ENCODE measurements around the gene FKBP10. TPM values are rescaled to one million over a fixed set of nuclear protein-coding genes. Genes with fewer than 3 reads are reported as not detected.

The FKBP10 gene, protein sequence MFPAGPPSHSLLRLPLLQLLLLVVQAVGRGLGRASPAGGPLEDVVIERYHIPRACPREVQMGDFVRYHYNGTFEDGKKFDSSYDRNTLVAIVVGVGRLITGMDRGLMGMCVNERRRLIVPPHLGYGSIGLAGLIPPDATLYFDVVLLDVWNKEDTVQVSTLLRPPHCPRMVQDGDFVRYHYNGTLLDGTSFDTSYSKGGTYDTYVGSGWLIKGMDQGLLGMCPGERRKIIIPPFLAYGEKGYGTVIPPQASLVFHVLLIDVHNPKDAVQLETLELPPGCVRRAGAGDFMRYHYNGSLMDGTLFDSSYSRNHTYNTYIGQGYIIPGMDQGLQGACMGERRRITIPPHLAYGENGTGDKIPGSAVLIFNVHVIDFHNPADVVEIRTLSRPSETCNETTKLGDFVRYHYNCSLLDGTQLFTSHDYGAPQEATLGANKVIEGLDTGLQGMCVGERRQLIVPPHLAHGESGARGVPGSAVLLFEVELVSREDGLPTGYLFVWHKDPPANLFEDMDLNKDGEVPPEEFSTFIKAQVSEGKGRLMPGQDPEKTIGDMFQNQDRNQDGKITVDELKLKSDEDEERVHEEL
- total RNA-seq (not detected), polyA plus RNA-seq (under 1 TPM in 1 of 4 donors, not detected in 3; 0.25 TPM)

DNA sequence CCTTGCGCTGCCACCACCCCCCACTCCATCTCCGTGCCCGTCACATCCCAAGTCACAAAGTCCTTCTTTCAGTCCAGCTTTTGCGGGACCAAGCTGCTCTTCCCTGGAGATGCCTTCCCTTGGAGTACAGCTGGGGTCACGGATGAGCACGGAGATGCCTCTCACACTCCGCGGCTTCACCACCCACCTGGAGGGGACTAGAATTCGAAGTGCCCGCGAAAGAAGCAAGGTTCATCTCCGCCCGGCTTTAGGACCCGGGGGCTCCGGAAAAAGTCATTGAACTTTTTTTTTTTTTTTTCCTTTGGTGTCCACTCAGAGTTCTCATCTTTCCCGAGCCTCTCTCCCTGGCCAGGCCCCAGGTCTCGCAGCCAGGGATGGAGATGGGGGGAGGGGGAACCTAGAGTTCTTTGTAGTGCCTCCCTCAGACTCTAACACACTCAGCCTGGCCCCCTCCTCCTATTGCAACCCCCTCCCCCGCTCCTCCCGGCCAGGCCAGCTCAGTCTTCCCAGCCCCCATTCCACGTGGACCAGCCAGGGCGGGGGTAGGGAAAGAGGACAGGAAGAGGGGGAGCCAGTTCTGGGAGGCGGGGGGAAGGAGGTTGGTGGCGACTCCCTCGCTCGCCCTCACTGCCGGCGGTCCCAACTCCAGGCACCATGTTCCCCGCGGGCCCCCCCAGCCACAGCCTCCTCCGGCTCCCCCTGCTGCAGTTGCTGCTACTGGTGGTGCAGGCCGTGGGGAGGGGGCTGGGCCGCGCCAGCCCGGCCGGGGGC is at the start of gene FKBP10:
FKBP10 (plus strand) TSS at position 624 of the 771 bp plus-strand sequence; CDS start at position 655, 31 bp downstream.
- H3K9me3 ChIP-seq (ENCODE audit: control insufficient read depth in 2 of 2, low read length in 2 of 2) = no peaks in the 10 kb centered on the region
- ATAC-seq (ENCODE audit: low read depth in 2 of 2) (no peak), DNase-seq (peak in 2 of 3 donors; percentile 32 to 47)
- H3K36me3 ChIP-seq (ENCODE audit: control insufficient read depth, insufficient read depth, low read length) = no peaks in the 10 kb centered on the region
- no peaks in the 10 kb centered on the region for H3K27me3 ChIP-seq (ENCODE audit: control insufficient read depth, insufficient read depth, low read length)
- no peak within 1 kb of the TSS for H3K27ac ChIP-seq (ENCODE audit: insufficient read depth, low read length, poor library complexity, severe bottlenecking)
- H3K4me3 ChIP-seq (ENCODE audit: low read depth, low read length) = peak within 1 kb of the TSS; percentile 37
- peaks cover 31% of the 10 kb centered on the region for H3K4me1 ChIP-seq (ENCODE audit: control insufficient read depth, insufficient read depth, low read length, poor library complexity, severe bottlenecking)
- H3K4me3 Mint-ChIP-seq = peak within 1 kb of the TSS; percentile 88 to 93 (median 91)
- H3K36me3 Mint-ChIP-seq = no peaks in the 10 kb centered on the region
- peak within 1 kb of the TSS; percentile 78 to 94 (median 82) for H3K27ac Mint-ChIP-seq
- H3K9me3 Mint-ChIP-seq = no peaks in the 10 kb centered on the region
- H3K27me3 Mint-ChIP-seq = peaks cover 27% of the 10 kb centered on the region
- H3K4me1 Mint-ChIP-seq = peaks cover 0 to 30% (median 8%) of the 10 kb centered on the region in 4 donors

DNA sequence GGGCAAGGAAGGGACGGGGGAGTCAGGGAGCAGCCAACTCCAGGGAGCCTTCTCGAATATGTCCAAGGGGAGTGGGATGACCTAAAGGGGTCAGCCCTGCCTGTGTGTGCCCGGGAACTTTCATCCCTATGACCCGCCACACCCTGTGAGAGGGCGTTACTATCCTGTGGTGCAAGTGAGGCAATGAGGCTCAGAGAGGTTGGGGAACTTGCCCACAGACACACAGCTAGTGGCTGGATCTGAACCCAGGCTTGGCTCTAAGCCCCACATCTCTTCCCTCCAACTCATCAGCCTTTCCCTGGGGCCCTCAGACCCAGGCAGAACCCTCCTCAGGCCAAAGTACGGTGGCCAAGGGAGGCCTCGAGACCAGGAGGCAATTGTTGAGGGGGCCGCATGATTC is 49.5 kb upstream of the FKBP10 start:
- DNase-seq (no peak), ATAC-seq (ENCODE audit: low read depth in 2 of 2) (no peak)
- Mint-ChIP-seq H3K36me3 (no peaks in the 10 kb centered on the region), H3K4me3 (no peak overlapping the region), H3K27me3 (peaks cover 6% of the 10 kb centered on the region), H3K4me1 (no peaks in the 10 kb centered on the region), H3K9me3 (peaks cover 0 to 1% (median 0%) of the 10 kb centered on the region in 7 donors), H3K27ac (no peak overlapping the region)
- H3K4me1 ChIP-seq (ENCODE audit: control insufficient read depth, insufficient read depth, low read length, poor library complexity, severe bottlenecking) = no peaks in the 10 kb centered on the region
- no peak overlapping the region for H3K27ac ChIP-seq (ENCODE audit: insufficient read depth, low read length, poor library complexity, severe bottlenecking)
- no peaks in the 10 kb centered on the region for H3K36me3 ChIP-seq (ENCODE audit: control insufficient read depth, insufficient read depth, low read length)
- H3K9me3 ChIP-seq (ENCODE audit: control insufficient read depth in 2 of 2, low read length in 2 of 2) = no peaks in the 10 kb centered on the region
- no peak overlapping the region for H3K4me3 ChIP-seq (ENCODE audit: low read depth, low read length)
- no peaks in the 10 kb centered on the region for H3K27me3 ChIP-seq (ENCODE audit: control insufficient read depth, insufficient read depth, low read length)

DNA sequence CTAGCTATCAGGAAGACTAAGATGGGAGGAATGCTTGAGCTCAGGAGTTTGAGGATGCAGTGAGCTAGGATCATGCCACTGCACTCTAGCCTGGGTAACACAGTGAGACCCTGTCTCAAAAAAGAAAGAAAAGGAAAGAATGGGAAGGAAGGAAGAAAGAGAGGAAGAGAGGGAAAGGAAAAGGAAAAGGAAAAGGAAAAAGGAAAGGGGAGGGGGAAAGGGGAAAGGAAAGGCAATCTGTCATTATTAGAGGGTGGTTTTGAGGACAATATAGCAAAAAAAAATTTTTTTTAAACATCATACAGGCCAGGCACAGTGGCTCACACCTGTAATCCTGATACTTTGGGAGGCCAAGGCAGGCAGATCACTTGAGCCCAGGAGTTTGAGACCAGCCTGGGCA is 46.7 kb upstream of the FKBP10 start:
- no peaks in the 10 kb centered on the region for H3K36me3 Mint-ChIP-seq
- H3K9me3 ChIP-seq (ENCODE audit: control insufficient read depth in 2 of 2, low read length in 2 of 2) = no peaks in the 10 kb centered on the region
- no peak for ATAC-seq (ENCODE audit: low read depth in 2 of 2)
- H3K4me3 Mint-ChIP-seq = no peak overlapping the region
- no peak overlapping the region for H3K4me3 ChIP-seq (ENCODE audit: low read depth, low read length)
- H3K27ac ChIP-seq (ENCODE audit: insufficient read depth, low read length, poor library complexity, severe bottlenecking) = no peak overlapping the region
- no peaks in the 10 kb centered on the region for H3K4me1 ChIP-seq (ENCODE audit: control insufficient read depth, insufficient read depth, low read length, poor library complexity, severe bottlenecking)
- peak overlapping the region in 1 of 3 donors; percentile 55 for H3K27ac Mint-ChIP-seq
- H3K36me3 ChIP-seq (ENCODE audit: control insufficient read depth, insufficient read depth, low read length) = no peaks in the 10 kb centered on the region
- DNase-seq = no peak
- H3K27me3 Mint-ChIP-seq = peaks cover 6% of the 10 kb centered on the region
- H3K9me3 Mint-ChIP-seq = no peaks in the 10 kb centered on the region
- H3K27me3 ChIP-seq (ENCODE audit: control insufficient read depth, insufficient read depth, low read length) = no peaks in the 10 kb centered on the region
- H3K4me1 Mint-ChIP-seq = no peaks in the 10 kb centered on the region

DNA sequence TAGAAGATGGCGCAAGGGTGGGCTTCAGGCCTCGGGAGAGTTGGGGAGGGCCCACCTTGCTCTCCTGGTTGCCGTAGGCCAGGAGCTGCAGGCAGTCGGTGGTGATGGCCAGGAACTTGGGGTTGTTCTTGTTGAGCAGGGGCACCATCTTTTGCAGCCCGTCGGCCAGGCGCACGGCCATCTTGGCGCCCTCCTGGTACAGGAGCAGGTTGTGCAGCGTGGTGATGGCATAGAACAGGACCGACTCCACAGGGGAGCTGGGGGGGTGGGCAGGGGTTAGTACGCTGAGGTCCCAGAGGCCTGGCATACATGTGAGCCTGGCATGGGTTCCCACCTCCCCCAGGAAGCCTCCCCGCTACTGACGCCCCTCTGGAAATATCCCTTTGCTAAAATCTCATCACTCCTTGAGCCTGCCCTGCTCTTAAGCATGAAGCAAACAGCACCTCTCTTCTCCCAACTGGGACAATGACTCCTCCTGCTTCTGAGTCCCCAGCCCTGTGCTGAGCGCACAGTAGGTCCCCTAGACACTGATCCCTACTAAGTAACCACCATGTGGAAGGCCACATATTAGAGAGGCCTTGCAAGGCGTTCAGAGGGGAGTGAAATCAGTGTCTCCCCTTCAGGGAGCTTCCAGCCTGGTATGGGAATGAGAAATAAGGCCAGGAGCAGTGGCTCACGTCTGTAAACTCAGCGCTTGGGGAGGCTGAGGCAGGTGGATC is 45.3 kb upstream of the FKBP10 start:
- Histone ChIP-seq H3K36me3 (ENCODE audit: control insufficient read depth, insufficient read depth, low read length) (no peaks in the 10 kb centered on the region), H3K4me3 (ENCODE audit: low read depth, low read length) (no peak overlapping the region), H3K4me1 (ENCODE audit: control insufficient read depth, insufficient read depth, low read length, poor library complexity, severe bottlenecking) (no peaks in the 10 kb centered on the region), H3K27ac (ENCODE audit: insufficient read depth, low read length, poor library complexity, severe bottlenecking) (no peak overlapping the region), H3K27me3 (ENCODE audit: control insufficient read depth, insufficient read depth, low read length) (no peaks in the 10 kb centered on the region), H3K9me3 (ENCODE audit: control insufficient read depth in 2 of 2, low read length in 2 of 2) (no peaks in the 10 kb centered on the region)
- Mint-ChIP-seq H3K36me3 (no peaks in the 10 kb centered on the region), H3K27me3 (peaks cover 6% of the 10 kb centered on the region), H3K4me1 (peaks cover 0 to 3% (median 0%) of the 10 kb centered on the region in 4 donors), H3K9me3 (no peaks in the 10 kb centered on the region), H3K27ac (peak overlapping the region in 1 of 3 donors; percentile 32), H3K4me3 (no peak overlapping the region)
- ATAC-seq (ENCODE audit: low read depth in 2 of 2) = no peak
- DNase-seq = no peak

DNA sequence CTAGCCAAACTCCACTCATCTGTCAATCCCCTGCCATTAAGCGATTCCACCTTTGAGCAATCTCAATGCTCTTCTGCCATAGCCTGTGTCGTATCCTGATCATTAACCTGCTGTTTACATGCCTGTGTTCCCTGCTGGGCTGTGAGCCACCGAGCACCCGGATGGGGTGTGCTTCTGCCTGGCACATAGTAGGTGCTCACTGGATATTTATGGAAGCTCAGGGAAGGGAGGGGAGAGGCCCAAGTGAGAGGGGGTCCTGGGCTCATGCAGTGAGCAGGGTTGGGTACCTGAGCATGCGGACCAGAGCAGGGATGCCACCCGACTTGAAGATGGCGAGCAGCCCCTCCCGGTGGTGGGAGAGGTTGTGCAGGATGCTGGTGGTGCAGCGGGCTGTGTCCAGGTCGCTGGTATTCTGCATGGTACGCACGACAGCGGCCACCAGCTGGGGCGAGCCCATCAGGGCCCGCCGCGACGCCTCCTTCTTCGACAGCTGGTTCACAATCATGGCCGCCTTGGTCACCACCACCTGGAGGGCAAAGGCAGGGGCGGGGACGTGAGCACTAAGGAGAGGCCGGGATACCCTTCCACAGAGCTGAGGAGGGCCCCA is 44.0 kb upstream of the FKBP10 start:
- no peaks in the 10 kb centered on the region for H3K36me3 ChIP-seq (ENCODE audit: control insufficient read depth, insufficient read depth, low read length)
- no peak for ATAC-seq (ENCODE audit: low read depth in 2 of 2)

DNA sequence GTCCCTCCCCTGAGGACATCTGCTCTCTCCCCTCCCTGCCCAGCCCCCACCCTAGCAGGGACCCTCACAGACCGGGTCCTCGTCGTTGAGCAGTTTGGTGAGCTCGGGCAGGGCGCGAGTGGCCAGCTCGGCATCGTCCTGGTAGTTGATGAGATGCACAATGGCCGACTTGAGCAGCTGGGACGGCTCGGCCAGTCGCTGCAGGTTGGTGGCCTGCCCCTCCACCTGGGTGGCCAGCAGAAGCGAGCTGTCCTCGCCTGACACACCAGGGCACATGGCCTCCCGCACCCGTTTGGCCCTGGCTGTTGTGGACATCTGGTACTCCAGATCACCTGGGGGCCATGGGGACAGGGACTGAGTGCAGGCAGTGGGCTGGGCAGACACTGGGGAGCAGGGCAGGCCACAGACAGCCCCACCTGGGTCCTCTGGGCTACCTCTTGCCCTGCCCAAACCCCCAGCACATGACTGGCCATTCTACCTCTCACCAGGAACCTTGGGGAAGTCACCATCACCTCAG is 43.4 kb upstream of the FKBP10 start:
- no peak for DNase-seq
- no peak for ATAC-seq (ENCODE audit: low read depth in 2 of 2)

More for the DNA sequence above, 44.0 kb upstream of the FKBP10 start:
- no peak overlapping the region for H3K4me3 ChIP-seq (ENCODE audit: low read depth, low read length)
- H3K27ac Mint-ChIP-seq = no peak overlapping the region
- H3K4me1 Mint-ChIP-seq = peaks cover 0 to 3% (median 0%) of the 10 kb centered on the region in 4 donors
- no peaks in the 10 kb centered on the region for H3K27me3 ChIP-seq (ENCODE audit: control insufficient read depth, insufficient read depth, low read length)
- H3K9me3 ChIP-seq (ENCODE audit: control insufficient read depth in 2 of 2, low read length in 2 of 2) = no peaks in the 10 kb centered on the region
- no peaks in the 10 kb centered on the region for H3K4me1 ChIP-seq (ENCODE audit: control insufficient read depth, insufficient read depth, low read length, poor library complexity, severe bottlenecking)
- no peak overlapping the region for H3K4me3 Mint-ChIP-seq
- no peaks in the 10 kb centered on the region for H3K36me3 Mint-ChIP-seq
- no peaks in the 10 kb centered on the region for H3K9me3 Mint-ChIP-seq
- no peak overlapping the region for H3K27ac ChIP-seq (ENCODE audit: insufficient read depth, low read length, poor library complexity, severe bottlenecking)
- DNase-seq = no peak
- H3K27me3 Mint-ChIP-seq = peaks cover 6% of the 10 kb centered on the region

DNA sequence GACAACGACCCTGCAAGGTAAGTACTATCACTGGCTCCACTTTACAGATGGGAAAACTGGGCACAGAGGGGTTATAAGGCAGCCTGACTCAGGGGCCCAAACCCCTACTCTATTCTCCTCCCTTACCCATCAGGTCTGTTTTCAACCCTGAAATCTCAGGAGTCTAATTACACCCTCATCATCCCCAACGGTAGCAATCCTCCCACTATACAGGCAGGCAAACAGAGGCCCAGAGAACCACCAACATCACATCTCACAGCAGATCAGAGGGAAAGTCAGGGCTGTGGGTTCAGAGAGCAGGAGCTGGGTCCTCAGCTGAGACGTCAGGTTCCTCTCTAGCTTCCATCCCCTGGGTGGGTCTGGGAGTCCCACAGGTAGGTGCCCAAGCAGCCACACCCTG is 42.8 kb upstream of the FKBP10 start:
- H3K36me3 ChIP-seq (ENCODE audit: control insufficient read depth, insufficient read depth, low read length) = no peaks in the 10 kb centered on the region
- H3K4me3 ChIP-seq (ENCODE audit: low read depth, low read length) = no peak overlapping the region
- no peak overlapping the region for H3K4me3 Mint-ChIP-seq
- H3K9me3 ChIP-seq (ENCODE audit: control insufficient read depth in 2 of 2, low read length in 2 of 2) = no peaks in the 10 kb centered on the region
- no peaks in the 10 kb centered on the region for H3K4me1 ChIP-seq (ENCODE audit: control insufficient read depth, insufficient read depth, low read length, poor library complexity, severe bottlenecking)
- ATAC-seq (ENCODE audit: low read depth in 2 of 2) (no peak), DNase-seq (no peak)
- no peak overlapping the region for H3K27ac Mint-ChIP-seq
- H3K27ac ChIP-seq (ENCODE audit: insufficient read depth, low read length, poor library complexity, severe bottlenecking) = no peak overlapping the region
- H3K36me3 Mint-ChIP-seq = no peaks in the 10 kb centered on the region
- no peaks in the 10 kb centered on the region for H3K27me3 ChIP-seq (ENCODE audit: control insufficient read depth, insufficient read depth, low read length)
- H3K9me3 Mint-ChIP-seq = no peaks in the 10 kb centered on the region
- H3K4me1 Mint-ChIP-seq = peaks cover 0 to 3% (median 0%) of the 10 kb centered on the region in 4 donors
- H3K27me3 Mint-ChIP-seq = peaks cover 6% of the 10 kb centered on the region

More for the DNA sequence above, 43.4 kb upstream of the FKBP10 start:
- no peaks in the 10 kb centered on the region for H3K36me3 ChIP-seq (ENCODE audit: control insufficient read depth, insufficient read depth, low read length)
- Mint-ChIP-seq H3K36me3 (no peaks in the 10 kb centered on the region), H3K4me1 (peaks cover 0 to 3% (median 0%) of the 10 kb centered on the region in 4 donors), H3K27ac (no peak overlapping the region), H3K4me3 (no peak overlapping the region), H3K9me3 (no peaks in the 10 kb centered on the region), H3K27me3 (peaks cover 6% of the 10 kb centered on the region)
- no peaks in the 10 kb centered on the region for H3K27me3 ChIP-seq (ENCODE audit: control insufficient read depth, insufficient read depth, low read length)
- H3K9me3 ChIP-seq (ENCODE audit: control insufficient read depth in 2 of 2, low read length in 2 of 2) = no peaks in the 10 kb centered on the region
- no peak overlapping the region for H3K27ac ChIP-seq (ENCODE audit: insufficient read depth, low read length, poor library complexity, severe bottlenecking)
- H3K4me3 ChIP-seq (ENCODE audit: low read depth, low read length) = no peak overlapping the region
- no peaks in the 10 kb centered on the region for H3K4me1 ChIP-seq (ENCODE audit: control insufficient read depth, insufficient read depth, low read length, poor library complexity, severe bottlenecking)

Data from CD4-positive, CD25-positive, alpha-beta regulatory T cell (primary cell).